Stimulated activated CD4-positive, alpha-beta T cell treated with anti-CD3 and anti-CD28 coated beads, Interleukin-12 subunit alpha, Interleukin-12 subunit beta, amount 100 ng/mL, for 24 hours (primary cell): Measurements from ENCODE around the gene PAQR7.

Experiments
- DNase-seq, 2 experiments: peaks; one replicate each; pipeline ENCODE4 v3.0.0-alpha.2; 2020; ENCODE audit warnings: low read depth in 2 of 2

The PAQR7 gene, protein sequence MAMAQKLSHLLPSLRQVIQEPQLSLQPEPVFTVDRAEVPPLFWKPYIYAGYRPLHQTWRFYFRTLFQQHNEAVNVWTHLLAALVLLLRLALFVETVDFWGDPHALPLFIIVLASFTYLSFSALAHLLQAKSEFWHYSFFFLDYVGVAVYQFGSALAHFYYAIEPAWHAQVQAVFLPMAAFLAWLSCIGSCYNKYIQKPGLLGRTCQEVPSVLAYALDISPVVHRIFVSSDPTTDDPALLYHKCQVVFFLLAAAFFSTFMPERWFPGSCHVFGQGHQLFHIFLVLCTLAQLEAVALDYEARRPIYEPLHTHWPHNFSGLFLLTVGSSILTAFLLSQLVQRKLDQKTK

DNA sequence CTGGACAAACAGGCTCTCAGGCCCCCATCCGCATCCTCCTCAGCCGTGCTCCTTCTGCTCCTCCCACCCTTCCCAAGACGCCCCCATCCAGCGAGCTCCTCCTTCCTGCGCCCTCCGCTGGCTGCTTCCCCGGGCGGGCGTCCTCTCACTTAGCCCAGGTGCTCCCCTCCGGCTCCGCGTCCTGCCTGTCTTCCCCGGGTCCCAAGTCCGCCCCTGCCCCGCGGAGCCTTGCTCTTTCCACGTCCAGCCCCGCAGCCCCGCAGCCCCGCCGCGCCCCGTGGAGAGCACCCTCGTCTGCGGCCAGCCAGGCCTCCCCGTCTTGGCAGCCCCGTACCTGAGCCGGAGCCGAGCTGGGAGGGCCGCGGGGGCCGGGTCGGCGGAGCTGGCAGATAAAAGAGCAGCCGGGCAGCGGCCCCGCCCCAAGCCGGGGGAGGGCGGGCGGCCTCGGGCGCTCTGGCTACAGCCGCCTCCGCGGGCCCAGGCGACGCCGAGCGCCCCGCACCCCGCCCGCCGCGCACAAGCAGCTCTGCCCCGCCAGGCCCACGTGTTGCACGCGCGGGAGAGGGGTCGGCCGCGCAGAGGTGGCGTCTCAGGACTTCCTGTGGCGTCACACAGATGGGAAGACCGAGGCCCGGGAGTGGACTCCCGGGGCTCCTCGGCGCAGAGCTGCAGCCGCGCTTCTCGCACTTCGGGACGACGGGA lies at the start of gene PAQR7:
PAQR7 (minus strand) TSS at position 555 of the 702 bp plus-strand sequence. CDS start 11,869 bp downstream, outside the sequence.
- DNase-seq = peak; percentile 30 to 52

- no peak for DNase-seq
These were observed 48.9 kb upstream of the PAQR7 start for GRCh38 chr1:25924454-25924853.

DNA sequence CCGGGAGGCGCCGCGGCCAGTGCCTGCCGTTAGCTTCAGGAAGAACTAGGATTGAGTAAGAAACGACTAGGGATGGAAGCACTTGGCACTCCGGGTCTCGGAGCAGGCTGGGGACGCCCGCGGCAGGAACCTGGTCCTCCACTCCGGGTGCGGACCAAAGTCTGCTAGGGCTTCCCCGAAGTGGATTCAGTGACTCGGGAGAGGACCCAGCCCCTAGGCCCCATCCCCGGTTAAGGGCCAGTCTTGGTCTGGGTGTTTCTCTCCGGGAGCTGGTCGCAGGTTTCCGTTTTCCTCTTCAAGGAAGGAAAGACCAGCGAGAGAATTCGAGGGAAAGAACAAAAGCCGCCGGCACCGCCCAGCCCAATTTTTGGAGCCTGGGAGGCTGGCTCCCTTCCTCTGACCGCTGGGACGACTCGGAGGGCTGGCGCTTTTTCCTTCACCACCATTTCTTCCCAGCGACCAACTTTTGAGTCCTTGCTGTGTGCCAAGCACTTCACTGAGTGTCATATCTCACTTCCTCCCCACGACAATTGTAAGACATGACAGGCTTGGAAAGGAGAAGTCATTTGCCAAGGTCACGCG lies 47.6 kb upstream of the PAQR7 start:
- DNase-seq = no peak

GRCh38 chr1:25922056-25922970 lies 46.8 kb upstream of the PAQR7 start:
- DNase-seq = peak in 1 of 2 experiments; percentile 19

DNA sequence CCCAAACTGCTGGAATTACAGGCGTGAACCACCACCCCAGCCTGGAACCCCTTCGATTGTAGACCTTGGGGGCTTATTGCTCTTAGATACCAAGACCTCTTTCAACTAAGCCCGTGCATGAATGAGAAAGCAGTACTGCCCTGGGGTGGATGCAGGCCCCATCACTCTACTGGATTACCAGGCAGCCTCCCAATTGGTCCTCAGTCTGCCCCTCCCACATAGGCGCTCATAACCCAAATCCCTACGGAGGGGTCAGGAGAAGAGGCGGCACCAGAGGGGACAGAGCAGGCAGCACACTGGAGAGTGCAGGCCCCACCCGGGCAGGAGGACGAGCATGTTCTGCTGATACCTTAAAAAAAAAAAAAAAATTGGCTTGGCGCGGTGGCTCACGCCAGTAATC lies 43.1 kb upstream of the PAQR7 start:
- DNase-seq = no peak

GRCh38 chr1:25917996-25918395 lies 42.5 kb upstream of the PAQR7 start:
- no peak for DNase-seq

DNA sequence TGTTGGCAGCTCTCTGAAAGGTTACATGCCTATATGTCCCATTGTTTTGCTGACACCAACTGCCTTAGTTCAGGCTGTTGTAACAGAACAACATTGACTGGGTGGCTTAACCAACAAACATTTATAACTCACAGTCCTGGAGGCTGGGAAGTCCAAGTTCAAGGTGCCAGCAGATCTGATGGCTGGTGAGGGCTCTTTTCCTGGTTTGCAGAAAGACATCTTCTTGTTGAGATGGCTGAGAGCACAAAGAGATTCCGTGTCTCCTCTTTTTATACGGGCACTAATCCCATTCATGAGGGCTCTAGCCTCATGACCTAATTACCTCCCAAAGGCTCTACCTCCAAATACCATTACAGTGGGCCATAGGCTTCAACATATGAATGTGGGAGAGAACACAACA lies 41.0 kb upstream of the PAQR7 start:
- no peak for DNase-seq

DNA sequence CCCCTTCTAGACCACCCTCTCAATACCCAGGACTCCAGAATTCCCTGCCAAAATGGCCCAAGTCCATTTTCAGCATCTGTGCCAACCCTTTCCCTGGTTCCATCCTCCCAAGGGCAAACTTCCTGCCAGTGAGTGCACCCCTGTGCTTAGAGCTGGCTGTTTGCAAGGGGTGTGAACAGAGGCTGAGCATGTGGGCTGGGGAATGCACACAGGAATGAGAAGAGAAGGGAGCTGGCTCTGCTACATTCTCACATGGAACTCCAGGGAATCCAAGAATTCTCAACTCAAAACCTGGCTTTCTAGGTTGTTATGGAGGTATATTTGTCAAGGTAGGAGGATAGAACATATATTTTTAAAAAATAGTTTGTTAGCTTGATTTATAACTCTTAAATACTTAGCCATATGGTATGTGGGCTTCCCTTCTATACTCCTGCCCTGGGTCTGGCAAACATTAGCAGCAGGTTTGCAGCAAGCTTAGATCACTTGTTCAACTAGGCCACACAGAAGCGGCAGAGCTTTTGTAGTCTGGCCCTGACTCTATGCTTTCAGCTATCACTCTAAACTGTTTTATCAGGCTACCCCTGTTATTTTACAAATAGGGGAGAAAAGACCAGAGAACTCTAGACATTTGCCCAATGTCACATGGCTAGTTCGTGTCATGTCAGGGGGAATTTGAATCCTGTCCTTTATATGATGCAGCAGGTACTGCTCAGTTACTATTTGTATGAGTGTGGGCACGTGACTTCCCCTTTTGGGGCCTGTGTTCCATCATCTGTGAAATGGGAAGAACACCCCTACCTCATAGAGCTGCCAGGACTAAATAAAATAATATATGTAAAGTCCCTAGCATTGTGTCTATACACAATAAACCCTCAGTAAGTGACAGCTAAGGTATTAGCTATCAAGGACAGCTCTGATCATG lies 38.8 kb upstream of the PAQR7 start:
- no peak for DNase-seq

DNA sequence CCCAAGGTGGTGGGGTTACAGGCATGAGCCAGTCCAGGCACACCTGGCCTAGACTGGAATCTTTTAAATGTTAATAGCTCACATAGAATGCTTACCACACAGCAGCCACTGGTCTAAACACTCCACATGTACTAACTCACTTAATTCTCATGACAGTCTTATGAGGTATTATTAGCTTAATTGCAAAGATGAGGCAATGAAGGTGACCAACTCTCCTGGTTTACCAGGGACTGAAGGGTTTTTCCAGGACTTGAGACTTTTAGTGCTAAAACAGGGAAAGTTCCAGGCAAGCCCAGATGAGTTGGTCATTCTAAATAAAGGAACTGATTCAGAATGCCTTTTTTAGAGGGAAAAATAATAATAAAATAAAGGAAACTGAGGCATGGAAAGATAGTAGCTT lies 37.7 kb upstream of the PAQR7 start:
- DNase-seq = no peak

GRCh38 chr1:25912076-25912831 lies 36.7 kb upstream of the PAQR7 start:
- no peak for DNase-seq

DNA sequence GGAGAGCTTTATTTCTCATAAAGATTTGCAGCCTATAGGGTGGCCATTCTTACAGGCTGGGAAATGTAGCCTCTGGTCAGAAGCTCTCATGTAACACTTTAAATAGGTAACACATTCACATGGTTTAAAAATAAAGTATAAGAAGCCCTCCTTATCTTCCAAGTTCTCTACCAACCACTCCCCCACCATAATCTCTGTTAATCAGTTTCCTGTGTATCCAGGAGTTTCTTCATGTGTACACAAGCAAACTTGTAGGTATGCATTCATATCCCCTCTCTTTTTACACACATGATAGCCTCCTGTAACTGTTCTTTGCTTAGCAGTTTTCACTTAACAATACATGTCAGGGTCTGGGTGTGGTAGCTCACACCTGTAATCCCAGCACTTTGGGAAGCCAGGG lies 35.7 kb upstream of the PAQR7 start:
- no peak for DNase-seq

DNA sequence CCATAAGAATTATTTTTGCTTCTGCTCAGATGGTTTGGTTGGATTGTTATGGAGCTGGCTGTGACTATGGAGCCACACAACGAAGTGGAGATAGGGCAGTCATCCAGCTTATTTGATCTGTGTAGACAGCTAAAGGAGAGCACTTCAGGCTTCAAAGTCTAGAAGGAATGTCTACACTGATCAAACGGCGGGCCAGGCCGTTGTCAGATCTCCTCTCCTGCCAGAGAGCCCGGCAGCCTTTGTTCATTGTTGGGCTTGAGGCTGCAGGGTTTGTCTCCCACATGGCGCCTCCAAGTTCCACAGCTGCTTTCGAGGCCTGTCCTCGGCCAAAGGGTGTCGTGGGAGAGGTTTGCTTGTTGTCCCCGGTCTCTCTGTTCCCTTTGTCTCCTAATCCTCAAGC lies 33.5 kb upstream of the PAQR7 start:
- DNase-seq = no peak

DNA sequence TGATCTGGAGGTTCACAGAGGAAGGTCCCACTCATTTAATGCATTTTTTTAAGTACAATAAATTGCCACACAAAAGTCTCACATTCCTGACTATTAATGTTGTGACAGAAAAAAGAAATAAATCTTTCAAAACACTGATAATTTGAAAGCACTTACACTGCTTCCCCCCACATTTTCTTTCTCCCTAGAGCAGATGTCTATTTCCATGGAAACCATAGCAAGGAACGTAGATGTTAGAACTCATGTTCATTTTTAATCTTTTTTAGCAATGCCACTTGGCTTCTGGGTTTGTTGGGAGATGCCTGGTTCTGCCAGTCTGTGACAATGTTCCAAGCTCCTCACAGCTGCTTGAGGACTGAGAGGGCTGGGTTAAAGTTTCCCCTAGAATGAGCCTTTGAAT lies 32.7 kb upstream of the PAQR7 start:
- DNase-seq = no peak

GRCh38 chr1:25907601-25908000 lies 32.1 kb upstream of the PAQR7 start:
- no peak for DNase-seq

DNA sequence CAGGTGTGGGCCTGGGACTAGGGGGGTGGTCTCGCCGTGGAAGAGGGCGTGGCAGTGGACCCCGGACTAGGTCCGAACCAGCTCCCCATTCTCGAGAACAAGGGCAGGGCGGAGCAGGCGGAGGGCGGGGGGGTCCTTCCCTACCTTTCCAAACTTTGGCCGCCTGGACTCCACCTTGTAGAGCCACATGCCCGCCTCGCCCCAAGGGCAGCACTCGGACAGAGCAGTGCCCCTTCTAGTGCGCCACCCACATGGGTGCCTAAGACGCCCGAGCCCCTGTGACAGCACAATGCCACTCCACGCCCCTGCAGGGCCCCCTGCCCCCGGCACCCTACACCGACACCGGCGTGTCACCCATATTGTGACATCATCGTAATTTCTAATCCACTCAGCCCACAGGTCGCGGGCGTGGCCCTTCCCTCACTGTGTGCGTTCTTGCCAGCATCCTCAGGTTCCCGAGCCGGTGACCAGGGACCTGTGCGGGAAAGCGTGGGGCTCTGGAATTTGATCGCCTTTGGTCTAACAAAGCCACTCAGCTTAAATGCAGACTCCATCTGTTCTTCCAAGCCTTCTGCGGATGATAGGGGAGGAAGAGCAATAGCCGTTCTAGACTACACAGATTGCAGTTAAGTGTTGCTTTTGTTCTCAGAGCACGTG lies 31.3 kb upstream of the PAQR7 start:
- DNase-seq = no peak

- DNase-seq = peak; percentile 79 to 88
These were observed 30.5 kb upstream of the PAQR7 start, which contains the start of gene STMN1 for GRCh38 chr1:25905680-25906643. STMN1 (minus strand) TSS chr1:25906419; CDS start chr1:25904676, 1,743 bp downstream.

DNA sequence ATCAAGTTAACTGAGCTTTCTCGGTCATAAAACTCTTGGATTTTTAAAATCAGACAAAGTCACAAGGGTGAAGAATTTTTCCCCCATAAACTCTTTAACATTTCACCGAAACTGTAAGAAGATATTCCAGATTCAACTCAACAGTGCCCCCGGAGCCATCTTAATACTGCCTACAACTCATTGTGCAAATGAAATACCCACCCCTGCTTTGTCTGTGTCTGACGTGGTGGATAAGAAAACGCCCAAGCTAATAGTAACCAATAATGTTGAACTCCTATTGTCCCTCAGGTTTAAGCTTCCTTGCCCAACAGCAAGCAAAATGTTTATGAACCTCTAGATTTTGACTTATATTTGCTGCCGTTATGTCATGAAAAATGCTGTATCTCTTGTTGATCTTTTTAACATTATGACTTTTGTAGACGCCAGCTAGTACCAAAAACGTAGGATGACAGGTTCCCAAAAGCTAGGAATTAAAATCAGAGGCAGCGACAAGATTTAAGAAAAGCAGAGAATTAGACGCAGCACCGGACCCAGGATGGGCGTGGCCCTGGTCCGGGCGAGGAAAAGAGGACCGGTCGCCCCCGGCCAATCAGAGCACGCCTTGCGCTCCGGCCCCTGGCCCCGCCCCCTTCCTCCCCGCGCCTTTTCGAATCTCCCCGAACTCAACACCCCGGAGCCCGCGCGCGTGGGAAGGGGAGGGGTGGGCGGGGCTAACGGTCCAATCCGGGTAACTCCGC lies 29.6 kb upstream of the PAQR7 start:
- peak; percentile 83 to 98 for DNase-seq
